Prostate gland (tissue), 2 donors: ENCODE results near the gene NEDD8.

ENCODE experiments used
- CTCF ChIP-seq, 4 experiments: fragments of 200-600 bp in 2 of 4; fragments of 450-650 bp in 2 of 4; sonication (generic) in 2 of 4; IDR thresholded peaks; 1 replicate in 3 of 4; 2 replicates in 1 of 4; pipeline ENCODE4 v1.5.1; 2016 to 2019; ENCODE audit warnings: antibody characterized with exemption in 4 of 4, mild to moderate bottlenecking in 2 of 4, moderate library complexity in 2 of 4
- POLR2A ChIP-seq: fragments of 450-650 bp; IDR thresholded peaks from one replicate; pipeline ENCODE4 v1.6.1; 2016; ENCODE audit warnings: antibody characterized with exemption, mild to moderate bottlenecking
- POLR2AphosphoS5 ChIP-seq: sonication (generic); formaldehyde crosslinking; IDR thresholded peaks from one replicate; pipeline ENCODE4 v1.6.1; 2017; ENCODE audit warnings: antibody characterized with exemption

GRCh38 chr14:24258548-24259265 lies 26.5 kb upstream of the NEDD8 start:
- TF ChIP-seq CTCF (IDR thresholded peaks at IDR 0.05) (no peak), POLR2A (no peak), POLR2AphosphoS5 (no peak)
